ENCODE results near the gene HOXC6.

HOXC6 gene

DNA sequence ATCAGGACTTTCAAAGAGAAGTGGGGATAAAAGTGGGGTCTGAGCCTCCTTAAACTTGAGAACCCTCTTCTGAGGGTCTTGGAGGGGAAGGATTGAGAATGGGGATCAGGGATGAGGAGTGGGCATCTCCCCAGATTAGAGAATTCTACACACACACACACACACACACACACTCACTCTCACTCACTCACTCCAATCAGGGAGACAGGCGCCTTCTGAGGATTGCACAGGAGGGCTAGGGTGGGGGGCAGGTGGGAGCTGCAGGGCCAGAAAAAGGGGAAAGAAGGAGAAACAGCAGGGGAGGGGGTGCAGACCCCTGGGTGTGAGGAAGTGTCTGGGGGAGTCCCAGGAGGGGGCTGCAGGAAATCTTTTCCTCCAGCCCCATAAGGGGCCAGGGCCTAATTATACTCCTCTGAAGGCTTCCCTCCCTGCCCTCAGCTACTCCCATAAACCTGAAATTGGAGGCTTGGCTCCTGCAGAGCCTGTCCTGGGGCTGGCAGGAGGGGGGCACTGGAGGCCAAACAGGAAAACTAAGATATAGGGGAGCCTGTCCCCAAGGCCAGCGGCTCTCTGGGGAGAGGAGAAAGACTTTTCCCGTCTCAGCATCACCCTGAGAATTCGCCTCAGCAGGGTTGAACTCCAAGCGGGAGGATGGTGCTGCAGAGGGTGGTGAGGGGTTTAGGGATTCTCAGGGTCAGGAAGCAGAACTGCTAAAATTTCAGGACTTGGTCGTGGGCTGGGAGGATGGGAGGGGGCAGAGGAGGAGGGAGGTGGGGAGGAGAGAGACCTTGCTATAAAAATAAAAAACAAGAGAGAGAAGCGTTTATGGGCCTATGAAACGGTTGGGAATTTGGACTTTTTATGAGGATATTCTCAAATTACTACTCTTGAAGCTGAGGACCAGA is 26.7 kb upstream of the HOXC6 start:
- in situ Hi-C loops (cut with HindIII; ENCODE audit: low sequenced_read_pairs) = no loop called here

DNA sequence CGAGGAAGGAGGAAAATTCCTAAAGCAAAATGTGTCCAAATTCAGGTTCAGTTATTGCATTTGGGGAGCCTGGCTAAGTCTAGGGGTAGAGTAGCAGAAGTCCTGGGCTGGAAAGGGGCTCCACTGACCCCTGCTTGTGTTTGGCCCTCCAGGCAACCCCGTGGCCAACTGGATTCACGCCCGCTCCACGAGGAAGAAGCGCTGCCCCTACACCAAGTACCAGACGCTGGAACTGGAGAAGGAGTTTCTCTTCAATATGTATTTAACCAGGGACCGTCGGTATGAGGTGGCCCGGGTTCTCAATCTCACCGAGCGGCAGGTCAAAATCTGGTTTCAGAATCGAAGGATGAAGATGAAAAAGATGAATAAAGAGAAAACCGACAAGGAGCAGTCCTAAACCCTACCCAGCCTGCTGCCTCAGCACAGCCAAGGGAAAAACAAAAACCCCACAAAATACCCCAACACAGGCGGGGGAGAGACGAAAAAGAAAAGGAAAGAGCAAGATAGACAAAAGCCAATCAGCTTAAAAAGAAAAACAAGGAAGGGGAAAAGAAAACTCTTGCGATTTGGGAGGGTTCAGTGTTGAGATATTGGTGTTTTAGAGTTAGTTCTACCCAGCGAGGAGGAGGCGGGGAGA is 25.8 kb upstream of the HOXC6 start:
- in situ Hi-C loops (cut with HindIII; ENCODE audit: low sequenced_read_pairs) = no loop called here

DNA sequence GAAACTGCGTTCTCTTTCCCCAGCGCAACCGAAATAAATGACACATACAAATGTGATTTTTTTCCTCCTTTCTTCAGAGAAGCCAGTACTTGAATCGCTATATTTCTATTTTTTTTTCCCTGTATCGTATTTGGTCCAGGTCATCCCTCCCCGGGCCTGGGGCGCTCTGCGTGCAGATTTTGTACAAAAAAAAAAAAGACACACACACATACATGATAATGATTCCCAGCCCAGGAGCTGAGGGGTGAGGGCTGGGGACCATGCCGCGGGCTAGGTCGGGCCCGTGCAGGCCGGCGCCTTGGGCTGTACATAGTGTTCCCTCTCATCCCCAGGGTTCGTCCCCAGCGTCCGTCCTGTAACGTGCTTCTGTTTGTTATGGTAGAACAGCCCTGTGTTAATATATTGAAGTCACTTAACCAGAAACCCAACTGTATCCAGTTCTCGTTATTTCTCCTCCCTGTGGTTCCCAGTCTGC is 25.3 kb upstream of the HOXC6 start:
- in situ Hi-C loops (cut with HindIII; ENCODE audit: low sequenced_read_pairs) = no loop called here

DNA sequence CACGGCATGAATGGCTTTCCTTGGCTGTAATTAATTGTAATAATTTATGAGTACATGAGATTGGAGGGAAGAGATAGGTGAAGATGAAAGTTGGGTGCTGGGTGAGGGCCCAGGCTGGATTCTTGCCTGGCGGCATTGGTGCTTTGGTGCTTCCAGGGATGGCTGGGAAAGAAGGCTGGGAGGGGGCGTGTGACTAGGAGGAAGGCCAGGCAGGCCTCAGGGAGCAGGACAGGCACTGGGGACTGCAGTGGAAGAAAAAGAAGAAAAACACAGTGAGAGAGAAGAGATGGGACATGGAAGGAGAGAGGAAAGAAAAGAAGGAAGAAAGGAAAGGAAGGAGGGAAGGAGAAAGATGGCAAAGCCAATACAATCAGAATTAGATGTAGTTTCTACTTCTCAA is 24.6 kb upstream of the HOXC6 start:
- in situ Hi-C loops (cut with HindIII; ENCODE audit: low sequenced_read_pairs) = no loop called here

DNA sequence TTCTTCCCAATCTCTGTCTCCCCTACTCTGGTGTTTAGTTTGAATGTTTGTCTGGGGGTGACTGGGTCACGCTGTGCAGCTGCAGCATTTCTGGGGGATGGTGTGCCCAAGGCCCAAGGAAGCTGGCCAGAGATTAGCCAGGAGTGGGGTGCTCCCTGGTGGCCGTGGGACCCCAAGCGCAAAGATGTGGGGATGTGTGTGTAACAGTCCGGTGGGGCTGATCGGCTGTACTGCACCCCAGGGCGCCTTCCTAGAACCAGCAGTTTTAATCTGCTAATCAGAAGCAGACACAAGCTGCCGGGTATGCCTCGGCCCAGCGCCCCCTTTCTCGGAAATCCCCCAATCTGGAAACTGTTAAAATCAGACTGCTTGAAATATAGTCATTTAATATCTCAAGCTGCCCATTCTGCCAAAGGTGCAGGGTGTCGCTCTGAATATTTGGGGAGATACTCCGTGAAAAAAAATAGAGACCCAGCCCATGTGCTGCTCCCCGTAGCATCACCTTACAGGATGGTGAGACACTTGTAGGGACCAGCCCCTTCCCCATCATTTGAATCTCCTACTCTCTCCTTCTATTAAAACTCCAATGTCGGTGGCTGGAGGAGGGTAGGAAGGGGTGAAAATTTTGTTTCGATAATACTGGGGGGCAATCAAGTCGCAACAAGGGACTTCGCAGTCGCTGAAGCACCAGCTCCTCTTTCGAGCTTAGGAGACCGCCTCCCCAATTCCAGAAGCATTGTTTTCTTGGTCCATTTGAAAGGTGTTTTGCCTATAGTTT is 24.0 kb upstream of the HOXC6 start:
- in situ Hi-C loops (cut with HindIII; ENCODE audit: low sequenced_read_pairs) = no loop called here

DNA sequence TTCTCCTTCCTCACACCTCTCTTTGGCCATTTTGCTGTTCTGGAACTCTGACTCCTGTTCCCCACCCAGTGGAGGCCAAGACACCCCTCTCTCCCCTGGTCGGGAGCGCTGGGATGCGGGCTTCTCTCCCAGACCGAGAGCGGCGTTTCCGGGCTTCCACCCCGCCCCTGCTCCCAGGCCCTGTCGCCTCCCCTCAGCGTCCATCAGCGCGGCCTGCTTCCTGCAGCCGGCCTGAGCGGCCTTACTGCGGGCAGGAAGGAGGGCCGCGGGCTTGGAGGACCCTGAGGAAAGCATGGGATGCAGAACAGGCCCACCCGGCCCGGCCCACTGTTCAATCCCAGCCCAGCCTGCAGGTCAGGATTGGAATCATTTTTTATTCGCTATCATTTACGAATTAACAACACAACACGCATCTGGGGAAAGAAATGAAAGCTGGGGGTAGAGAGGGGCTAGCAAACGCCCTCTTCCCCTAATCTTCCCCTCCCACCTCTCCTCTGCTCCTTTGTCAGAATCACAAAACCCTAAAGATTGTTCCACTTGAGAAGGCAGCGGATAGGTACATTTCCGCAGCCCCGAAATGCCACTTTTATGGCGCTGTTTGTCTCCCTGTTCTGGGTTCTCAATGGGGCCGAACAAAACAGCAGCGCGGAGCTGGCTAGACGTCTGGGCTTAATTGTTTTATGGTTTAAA is 23.3 kb upstream of the HOXC6 start:
- in situ Hi-C loops (cut with HindIII; ENCODE audit: low sequenced_read_pairs) = no loop called here

DNA sequence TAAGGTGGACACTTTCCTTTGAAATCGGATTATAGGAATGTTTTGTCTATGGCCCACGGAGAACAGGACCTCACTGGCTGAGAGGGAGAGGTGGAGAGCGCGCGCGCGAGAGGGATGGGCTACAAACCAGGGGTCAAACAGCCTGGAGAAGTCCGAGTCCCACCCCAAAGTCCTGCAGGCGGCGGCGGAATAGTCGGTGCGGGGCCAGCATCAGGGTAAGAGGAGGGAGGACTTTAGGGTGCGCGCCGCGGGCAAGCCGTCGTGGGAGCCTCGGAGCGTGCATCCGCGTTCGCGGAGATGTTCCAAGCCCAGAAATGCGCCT is 22.7 kb upstream of the HOXC6 start:
- in situ Hi-C loops (cut with HindIII; ENCODE audit: low sequenced_read_pairs) = no loop called here

DNA sequence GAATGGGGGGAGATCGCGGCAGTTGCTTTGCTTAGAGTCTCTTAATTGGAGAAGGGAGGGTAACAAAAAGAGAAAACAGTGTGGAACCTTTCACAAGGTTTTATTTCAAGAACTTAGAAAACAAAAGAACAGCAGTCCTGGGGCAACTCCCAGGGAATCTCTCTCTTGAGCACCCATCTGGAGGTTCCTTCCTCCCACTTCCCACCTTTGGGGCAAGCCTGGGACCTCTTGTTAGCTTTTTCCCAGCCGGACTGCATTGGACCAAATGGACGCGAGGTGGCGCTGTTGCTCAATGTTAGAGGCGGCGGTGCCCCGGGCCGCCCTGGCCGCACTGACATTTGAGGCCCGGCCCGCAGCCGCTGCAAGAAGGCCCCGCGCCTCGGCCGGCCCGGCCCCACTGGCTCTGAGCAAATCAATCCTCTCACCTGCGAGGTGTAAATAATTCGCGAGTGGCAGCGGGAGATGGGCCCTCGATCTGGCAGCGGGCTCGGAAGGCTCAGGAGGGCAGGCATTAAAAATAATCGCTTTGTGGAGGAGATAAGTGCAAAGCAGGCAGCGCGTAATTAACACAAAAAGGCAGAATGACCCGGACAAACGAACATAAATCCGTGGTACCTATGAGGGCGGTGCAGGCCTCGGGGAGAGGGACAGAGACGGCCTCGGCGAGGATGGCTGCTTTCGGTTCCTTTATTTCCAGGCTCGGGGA is 22.2 kb upstream of the HOXC6 start:
- in situ Hi-C loops (cut with HindIII; ENCODE audit: low sequenced_read_pairs) = no loop called here

DNA sequence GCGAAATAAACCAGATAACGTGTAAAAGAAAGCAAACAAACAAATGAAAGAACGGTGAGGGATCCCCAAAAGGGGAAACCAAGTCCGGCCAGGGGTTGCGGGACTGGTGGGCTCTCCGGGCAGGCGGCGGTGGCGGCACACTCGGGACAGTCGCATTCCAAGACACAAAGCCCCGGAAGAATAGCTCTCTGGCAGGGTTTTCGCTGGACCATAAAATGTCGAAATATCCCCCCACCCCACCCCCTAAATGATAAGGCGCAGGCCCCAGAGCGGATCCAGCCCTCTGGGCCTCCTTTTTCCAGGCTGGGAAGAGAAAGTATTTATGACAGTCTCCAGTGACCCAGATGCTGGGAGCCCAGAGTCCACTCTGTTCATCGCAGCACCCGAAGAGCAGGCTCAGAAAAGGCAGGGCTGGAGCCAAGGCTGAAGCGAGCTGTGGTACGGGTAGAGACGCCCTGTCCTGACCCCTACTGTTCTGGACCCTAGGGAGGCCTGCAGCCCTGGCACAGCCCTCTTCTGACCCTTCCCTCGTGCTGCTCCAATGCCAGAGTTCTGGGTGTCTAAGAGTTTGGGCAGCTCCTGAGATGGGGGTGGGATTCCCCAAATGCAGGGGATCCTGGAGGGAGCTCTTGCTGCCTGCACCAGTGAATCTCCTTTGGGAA is 21.6 kb upstream of the HOXC6 start:
- in situ Hi-C loops (cut with HindIII; ENCODE audit: low sequenced_read_pairs) = no loop called here

DNA sequence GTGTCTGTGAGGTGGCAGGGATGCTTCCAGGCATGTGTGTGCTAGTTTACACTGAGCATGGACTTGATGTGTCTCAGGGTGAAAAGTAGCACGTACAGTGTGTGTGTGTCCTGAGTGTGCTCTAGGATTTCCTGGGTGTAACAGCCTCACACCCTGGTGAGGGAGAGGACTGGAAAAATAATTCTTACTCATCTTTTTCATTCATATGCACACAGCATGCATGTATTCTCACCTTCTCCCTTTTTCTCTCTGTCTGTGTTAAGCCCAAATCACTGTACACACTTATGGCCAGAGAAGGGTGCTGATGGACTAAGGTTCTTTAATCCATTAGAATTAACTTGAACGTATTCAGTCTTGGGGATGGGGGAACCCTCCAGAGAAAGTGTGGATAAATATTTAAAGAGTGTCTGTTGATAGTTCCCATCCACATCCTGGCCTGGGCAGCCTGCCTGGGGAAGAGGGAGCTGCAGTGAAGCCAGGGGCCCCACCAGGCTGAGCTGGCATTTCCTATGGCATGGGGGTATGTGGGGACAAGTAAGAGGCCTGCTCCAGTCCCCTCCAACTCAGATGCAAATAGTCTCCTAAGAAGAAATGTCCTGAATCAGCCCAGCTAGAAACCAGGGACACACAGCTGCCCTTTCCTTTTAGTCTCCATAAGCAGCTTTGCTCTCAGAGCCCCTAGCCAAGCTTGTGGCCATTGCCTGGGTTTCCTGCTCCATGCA is 20.5 kb upstream of the HOXC6 start:
- in situ Hi-C loops (cut with HindIII; ENCODE audit: low sequenced_read_pairs) = no loop called here

DNA sequence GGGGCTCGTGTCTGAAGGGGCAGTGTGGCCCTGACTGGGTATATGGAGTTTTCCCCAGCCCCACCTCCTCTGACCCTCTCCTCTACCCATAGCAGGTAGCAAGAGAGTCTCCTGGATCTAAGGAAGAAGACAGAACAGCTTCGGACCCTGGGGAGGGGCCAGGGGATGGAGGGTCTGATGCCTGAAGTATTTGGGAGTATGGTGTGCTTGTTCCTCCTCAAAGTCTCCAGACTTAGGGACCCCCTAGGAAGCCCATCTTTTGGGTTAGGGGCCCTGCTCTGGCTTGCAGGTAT is 20.0 kb upstream of the HOXC6 start:
- in situ Hi-C loops (cut with HindIII; ENCODE audit: low sequenced_read_pairs) = no loop called here

DNA sequence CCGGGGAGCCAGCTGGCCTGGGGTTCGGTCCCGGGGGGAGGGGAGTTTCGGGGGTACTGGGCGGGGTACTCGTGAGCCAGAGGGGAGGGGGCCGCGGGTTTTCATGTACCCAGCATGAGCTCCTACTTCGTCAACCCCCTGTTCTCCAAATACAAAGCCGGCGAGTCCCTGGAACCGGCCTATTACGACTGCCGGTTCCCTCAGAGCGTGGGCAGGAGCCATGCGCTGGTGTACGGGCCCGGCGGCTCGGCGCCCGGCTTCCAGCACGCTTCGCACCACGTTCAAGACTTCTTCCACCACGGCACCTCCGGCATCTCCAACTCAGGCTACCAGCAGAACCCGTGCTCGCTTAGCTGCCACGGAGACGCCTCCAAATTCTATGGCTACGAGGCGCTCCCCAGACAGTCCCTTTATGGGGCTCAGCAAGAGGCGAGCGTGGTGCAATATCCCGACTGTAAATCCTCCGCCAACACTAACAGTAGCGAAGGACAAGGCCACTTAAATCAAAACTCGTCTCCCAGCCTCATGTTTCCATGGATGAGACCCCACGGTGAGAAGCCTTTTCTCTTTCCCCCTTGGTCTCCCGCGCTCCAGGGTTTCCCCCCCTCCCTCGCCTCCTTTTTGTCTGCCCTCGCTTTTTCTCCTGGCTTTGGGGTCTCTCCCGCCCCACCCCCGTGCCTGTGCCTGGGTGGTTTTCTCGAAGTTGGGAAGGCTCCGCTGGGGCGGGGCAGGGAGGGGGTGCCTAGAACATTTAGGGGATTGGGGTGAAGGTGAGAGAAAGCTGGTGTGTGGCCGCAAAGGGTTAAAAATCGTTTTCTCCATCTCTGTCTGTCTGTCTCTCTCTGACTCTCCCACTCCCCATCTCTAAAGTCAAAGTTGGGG is 18.8 kb upstream of the HOXC6 start:
- in situ Hi-C loops (cut with HindIII; ENCODE audit: low sequenced_read_pairs) = no loop called here

DNA sequence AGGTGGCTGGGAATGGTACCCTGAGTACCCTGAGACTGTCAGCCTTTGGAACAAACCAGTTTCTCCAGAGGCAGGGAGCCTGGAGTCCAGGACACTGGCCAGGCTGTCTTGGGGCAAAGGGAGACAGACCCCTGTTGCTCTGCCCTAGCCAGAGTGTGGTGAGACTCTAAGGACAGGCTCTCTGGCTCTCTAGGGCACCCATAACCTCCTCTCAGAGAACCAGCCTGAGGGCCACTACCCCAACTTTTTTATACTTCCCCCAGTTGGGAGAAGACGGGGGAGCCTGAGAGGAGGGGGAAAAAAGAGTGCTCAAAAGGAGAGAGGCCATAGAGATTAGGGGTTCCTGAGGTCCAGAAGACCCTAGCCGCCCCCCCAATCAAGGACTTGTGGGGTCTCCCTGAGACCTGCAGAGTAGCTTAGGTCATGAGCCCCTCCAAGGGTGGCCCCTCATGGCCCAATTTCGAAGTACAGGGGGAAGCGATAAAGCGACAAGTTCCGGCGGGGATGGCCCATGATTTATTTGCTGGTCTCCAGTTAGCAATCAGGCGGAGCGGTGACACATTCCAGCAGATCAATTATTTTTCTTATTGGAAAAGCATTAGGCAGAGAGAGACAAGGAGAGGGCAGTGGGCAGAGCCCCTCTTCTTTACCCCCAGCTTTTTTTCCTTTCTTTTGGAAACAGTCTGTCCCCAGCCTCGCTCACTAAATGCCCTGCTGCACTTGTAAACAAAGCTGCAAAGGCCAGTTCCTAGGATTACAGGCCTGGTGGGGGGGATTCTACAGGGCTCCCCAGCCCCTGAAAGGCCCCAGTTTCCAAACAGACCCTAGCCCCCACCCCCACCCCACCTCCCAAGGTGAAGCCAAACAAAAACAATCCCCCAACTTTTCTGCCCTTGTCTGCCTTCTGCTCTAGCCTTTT is 17.9 kb upstream of the HOXC6 start:
- in situ Hi-C loops (cut with HindIII; ENCODE audit: low sequenced_read_pairs) = no loop called here

DNA sequence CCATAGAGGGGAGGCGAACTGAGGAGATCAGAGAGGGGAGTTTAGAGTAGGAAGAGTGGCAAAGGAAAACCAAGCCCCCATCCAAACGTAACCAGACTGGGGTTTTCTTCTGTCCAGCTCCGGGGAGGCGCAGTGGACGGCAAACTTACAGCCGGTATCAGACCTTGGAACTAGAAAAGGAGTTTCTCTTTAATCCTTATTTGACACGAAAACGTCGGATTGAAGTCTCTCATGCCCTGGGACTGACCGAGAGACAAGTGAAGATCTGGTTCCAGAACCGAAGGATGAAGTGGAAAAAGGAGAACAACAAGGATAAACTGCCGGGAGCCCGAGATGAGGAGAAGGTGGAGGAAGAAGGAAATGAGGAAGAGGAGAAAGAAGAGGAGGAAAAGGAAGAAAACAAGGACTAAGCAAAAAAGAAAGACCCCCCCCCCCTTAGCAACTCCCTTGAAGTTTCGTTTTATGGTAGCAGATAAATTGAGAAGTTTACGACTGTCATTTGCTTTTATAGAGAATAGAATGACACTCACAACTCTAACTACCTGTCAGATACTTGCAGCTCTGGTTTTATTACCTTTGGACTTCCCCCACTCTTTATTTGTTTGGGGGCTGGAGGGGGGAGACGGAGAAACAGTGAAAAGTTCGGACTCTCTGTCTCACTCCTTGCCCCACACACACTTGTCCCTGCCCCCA is 17.1 kb upstream of the HOXC6 start:
- in situ Hi-C loops (cut with HindIII; ENCODE audit: low sequenced_read_pairs) = no loop called here

DNA sequence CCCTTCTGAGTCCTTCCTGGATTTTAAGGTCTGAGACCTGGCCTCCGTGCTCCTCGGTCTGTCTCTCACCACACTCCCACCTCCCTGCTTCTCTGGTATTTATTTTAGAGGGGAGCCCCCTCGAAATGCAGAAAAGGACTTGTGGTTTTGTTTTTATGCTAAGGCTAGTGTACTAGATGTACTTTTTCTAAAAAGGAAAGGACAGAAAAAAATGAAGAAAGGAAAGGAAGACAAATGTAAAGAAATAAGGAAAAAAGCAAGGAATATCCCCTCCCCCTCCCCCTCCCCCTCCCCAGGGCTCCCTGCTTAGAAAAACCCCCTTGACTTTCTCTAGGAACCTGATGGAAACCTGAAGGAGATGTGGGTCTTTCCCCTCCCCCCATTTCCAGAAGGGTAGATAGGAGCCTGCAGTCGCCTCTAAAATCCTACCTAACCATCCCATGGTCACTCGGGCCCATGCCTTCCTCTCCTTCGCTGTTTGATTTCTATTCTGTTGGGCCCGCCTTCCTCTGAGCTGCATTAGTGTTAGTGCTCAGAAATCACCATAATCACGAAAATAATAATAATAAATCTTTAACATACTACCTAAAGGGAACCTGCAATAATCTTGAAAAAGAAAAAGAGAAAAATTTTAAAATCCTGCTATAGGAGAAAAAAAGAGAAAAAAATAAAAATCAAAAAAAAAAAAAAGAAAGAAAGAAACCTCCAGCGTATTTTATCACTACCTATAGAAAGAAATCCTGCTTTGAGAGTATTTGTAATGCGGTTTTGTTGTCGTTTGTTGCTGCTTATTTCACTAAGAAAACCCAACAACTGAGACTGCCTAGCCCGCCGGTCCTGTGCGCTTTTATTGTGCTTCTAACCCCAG is 16.3 kb upstream of the HOXC6 start:
- in situ Hi-C loops (cut with HindIII; ENCODE audit: low sequenced_read_pairs) = no loop called here
